Kidney tubule cell (primary cell): ENCODE results near the gene RPL18A.

Experiments used
- DNase-seq: peaks from one replicate; pipeline ENCODE4 v3.0.0-alpha.2; 2018; ENCODE audit warnings: low spot score

RPL18A gene

GRCh38 chr19:17841810-17842662, 17.7 kb upstream of the RPL18A start:
- DNase-seq = peak; percentile 78

GRCh38 chr19:17842663-17843291, 16.9 kb upstream of the RPL18A start:
- no peak for DNase-seq

- no peak for DNase-seq
These were observed 16.4 kb upstream of the RPL18A start for GRCh38 chr19:17843292-17843827.

- no peak for DNase-seq
These were observed 15.7 kb upstream of the RPL18A start for GRCh38 chr19:17843908-17844490.

GRCh38 chr19:17846146-17846545, 13.6 kb upstream of the RPL18A start:
- no peak for DNase-seq

- DNase-seq = peak; percentile 69
These were observed 12.0 kb upstream of the RPL18A start, which contains the start of gene JAK3 for GRCh38 chr19:17847538-17848366. Gene JAK3 (minus strand): TSS chr19:17847982. CDS start chr19:17844417, 3,565 bp downstream.

- DNase-seq = no peak
These were observed 11.0 kb upstream of the RPL18A start for GRCh38 chr19:17848595-17849292.

GRCh38 chr19:17854061-17854460, 5.6 kb upstream of the RPL18A start:
- no peak for DNase-seq

- peak; percentile 76 for DNase-seq
These were observed 4.2 kb upstream of the RPL18A start for GRCh38 chr19:17855280-17856152.

GRCh38 chr19:17860331-17860992, 752 bp downstream of the RPL18A start:
- DNase-seq = no peak

GRCh38 chr19:17860993-17861360, 1.3 kb downstream of the RPL18A start:
- no peak for DNase-seq

GRCh38 chr19:17861542-17862402, 2.1 kb downstream of the RPL18A start:
- no peak for DNase-seq

GRCh38 chr19:17862711-17863519, 3.2 kb downstream of the RPL18A start:
- DNase-seq = no peak

GRCh38 chr19:17863520-17864182, 3.9 kb downstream of the RPL18A start:
- DNase-seq = no peak

- DNase-seq = peak; percentile 54
These were observed 5.9 kb downstream of the RPL18A start for GRCh38 chr19:17865364-17866311.

- DNase-seq = no peak
These were observed 6.7 kb downstream of the RPL18A start for GRCh38 chr19:17866312-17866963.
